ENCODE measurements around the gene BRI3.

The BRI3 gene

DNA sequence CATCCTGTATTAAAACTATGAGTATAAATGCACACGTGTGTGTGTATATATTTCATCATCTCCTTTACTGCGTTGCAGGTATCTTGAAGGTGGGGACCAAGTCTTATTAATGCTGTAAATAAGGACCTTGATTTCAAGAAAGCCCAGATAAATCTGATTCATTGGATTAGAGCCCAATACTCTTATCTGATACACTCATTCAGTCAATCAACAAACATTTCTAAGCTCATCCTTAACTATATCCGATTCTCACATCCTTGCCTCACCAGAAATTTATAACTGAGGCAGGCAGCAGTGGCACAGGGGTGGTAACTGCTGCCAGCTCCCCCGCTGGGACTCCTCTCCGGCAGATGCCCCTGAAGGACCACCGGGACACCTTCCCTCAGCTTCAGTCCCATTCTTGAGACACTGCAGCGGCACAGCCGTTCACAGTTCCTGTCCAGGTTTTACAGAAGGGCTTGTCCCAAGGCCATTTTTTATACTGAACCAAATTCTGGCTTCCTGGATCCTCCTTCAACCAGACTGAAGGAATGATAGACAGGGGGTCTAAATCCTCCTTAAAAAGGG is 54.0 kb downstream of the BRI3 start:
- in situ Hi-C loops (cut with MboI; ENCODE audit: low sequenced_read_pairs): no loop called here

DNA sequence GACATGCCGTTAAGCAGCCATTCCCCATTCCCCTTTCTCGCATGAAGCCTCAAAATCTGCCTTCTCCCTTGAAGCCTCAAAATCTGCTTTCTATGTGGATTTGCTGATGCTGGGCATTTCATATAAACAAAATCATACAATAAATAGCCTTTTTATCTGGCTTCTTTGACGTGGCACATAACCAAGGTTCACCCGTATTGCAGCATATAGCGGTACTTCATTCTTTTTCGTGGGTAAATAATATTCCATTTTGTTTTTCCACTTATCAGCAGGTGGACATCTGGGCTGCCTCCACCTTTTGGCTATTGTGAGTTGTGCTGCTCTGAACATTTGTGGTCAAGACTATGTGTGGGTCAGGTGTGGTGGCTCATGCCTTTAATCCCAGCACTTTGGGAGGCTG is 57.0 kb downstream of the BRI3 start:
- in situ Hi-C loops (cut with MboI; ENCODE audit: low sequenced_read_pairs): no loop called here

DNA sequence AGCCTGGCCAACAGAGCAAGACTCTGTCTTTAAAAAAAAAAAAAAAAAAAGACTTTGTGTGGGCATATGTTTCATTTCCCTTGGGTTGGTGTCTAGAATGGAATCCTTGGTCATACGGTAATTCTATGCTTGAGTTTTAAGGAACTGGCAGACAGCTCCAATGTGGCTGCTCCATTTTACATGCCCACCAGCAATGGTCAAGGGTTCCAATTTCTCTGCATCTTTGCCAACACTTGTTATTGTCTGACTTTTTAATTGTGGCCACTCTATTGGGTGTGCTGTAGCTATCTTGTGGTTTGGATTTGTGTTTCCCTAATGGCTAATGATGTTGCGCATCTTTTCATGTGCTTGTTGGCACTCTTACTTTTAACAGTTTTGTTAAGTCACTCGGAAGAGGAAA is 57.6 kb downstream of the BRI3 start:
- in situ Hi-C loops (cut with MboI; ENCODE audit: low sequenced_read_pairs): no loop called here

DNA sequence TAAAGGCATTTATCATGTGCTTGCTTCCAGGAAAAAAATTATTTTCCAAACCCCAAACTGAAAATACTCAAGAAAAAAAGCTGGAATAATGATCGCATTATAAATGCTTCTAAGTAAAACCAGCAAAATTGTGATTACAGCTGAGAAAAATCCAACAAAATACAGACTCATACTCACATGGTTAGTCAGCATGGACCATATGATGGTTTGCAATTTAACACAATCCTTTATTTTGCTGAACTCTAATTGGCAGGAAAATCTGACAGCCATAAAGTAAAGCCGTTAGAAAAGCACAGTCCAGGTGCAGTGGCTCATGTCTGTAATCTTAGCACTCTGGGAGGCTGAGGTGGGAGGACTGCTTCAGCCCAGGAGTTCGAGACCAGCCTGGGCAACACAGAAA is 59.6 kb downstream of the BRI3 start:
- in situ Hi-C loops (cut with MboI; ENCODE audit: low sequenced_read_pairs): no loop called here
